GM12891 (cell line): ENCODE measurements around the gene STAP2.

Experiments
- PAX5 ChIP-seq: IDR thresholded peaks from 2 replicates; pipeline ENCODE4 v1.6.1; 2011; ENCODE audit warnings: low read length, moderate library complexity, mild to moderate bottlenecking; ENCODE audit not compliant: insufficient read depth, severe bottlenecking
- POLR2A ChIP-seq: IDR thresholded peaks from 2 replicates; pipeline ENCODE4 v1.6.1; 2011; ENCODE audit warnings: low read depth, low read length, control low read depth
- POLR2AphosphoS5 ChIP-seq: IDR thresholded peaks from 2 replicates; pipeline ENCODE4 v1.6.1; 2011; ENCODE audit warnings: low read depth, low read length, control low read depth
- POU2F2 ChIP-seq: IDR thresholded peaks from 2 replicates; pipeline ENCODE4 v1.6.1; 2011; ENCODE audit warnings: low read depth, mild to moderate bottlenecking, control low read depth, low read length, moderate library complexity
- SPI1 ChIP-seq: IDR thresholded peaks from 2 replicates; pipeline ENCODE4 v1.6.1; 2011; ENCODE audit warnings: low read depth, low read length, control low read depth
- TAF1 ChIP-seq: IDR thresholded peaks from 2 replicates; pipeline ENCODE4 v1.6.1; 2011; ENCODE audit warnings: low read depth, low read length, control low read depth

- TF ChIP-seq POLR2AphosphoS5 (no peak), TAF1 (no peak), POLR2A (no peak), SPI1 (no peak), PAX5 (no peak), POU2F2 (no peak)
Measured at GRCh38 chr19:4304538-4305256, 33.9 kb downstream of the STAP2 start, which contains the start of gene FSD1.
